ENCODE measurements around the gene GATA3.

DNA sequence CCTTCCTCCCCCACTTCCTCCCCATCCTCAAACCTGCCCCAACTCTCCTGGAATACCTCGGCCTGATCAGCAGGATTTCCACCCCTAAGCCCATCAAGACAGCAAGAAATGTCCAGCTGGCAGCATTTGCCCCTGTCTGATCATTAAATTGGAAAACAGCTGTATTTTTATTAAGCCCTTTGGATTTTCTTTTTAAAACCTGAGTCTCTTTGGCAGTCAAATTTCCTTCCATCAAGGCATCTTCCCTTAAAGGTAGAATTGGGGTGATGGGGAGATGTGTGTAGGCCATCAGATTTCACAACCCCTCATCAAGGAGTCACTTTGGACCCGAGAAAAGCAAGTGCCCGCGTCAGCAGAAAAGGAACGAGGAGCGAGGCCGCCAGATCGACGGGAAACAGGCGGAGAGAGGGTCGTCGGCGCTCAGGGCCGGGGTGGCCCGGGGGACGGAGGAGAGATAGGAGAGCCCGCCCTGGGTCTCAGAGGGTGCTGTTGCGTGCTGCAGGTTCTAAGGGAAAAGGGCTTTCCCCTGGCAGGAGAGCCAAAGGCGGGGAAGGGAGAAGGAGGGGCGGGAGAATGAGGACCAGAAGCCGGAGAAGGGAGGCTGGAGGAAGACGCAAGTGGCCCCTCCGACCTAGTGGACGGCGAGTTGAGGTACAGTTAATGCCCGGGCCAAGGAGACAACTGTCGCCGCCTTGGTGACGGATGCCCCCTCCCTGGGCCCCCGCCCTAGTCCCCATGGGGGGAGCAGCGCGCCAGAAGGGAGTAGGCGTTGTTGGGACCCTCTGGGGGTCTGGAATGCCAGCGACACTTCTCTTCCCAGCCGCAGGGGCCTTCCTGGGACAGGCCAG lies 11.5 kb upstream of the GATA3 start:
- TF ChIP-seq, protein P1, sequence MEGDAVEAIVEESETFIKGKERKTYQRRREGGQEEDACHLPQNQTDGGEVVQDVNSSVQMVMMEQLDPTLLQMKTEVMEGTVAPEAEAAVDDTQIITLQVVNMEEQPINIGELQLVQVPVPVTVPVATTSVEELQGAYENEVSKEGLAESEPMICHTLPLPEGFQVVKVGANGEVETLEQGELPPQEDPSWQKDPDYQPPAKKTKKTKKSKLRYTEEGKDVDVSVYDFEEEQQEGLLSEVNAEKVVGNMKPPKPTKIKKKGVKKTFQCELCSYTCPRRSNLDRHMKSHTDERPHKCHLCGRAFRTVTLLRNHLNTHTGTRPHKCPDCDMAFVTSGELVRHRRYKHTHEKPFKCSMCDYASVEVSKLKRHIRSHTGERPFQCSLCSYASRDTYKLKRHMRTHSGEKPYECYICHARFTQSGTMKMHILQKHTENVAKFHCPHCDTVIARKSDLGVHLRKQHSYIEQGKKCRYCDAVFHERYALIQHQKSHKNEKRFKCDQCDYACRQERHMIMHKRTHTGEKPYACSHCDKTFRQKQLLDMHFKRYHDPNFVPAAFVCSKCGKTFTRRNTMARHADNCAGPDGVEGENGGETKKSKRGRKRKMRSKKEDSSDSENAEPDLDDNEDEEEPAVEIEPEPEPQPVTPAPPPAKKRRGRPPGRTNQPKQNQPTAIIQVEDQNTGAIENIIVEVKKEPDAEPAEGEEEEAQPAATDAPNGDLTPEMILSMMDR (IDR thresholded peaks at IDR 0.05), result no peak
- TF ChIP-seq POLR2A (IDR thresholded peaks at IDR 0.05), result no peak
